ENCODE results near the gene CUX1.
"Not testable (repeated sequence)": the region's sequence is repeated elsewhere in the genome, so short reads cannot be mapped to it uniquely, and the experiment has no call there.

The CUX1 gene, protein sequence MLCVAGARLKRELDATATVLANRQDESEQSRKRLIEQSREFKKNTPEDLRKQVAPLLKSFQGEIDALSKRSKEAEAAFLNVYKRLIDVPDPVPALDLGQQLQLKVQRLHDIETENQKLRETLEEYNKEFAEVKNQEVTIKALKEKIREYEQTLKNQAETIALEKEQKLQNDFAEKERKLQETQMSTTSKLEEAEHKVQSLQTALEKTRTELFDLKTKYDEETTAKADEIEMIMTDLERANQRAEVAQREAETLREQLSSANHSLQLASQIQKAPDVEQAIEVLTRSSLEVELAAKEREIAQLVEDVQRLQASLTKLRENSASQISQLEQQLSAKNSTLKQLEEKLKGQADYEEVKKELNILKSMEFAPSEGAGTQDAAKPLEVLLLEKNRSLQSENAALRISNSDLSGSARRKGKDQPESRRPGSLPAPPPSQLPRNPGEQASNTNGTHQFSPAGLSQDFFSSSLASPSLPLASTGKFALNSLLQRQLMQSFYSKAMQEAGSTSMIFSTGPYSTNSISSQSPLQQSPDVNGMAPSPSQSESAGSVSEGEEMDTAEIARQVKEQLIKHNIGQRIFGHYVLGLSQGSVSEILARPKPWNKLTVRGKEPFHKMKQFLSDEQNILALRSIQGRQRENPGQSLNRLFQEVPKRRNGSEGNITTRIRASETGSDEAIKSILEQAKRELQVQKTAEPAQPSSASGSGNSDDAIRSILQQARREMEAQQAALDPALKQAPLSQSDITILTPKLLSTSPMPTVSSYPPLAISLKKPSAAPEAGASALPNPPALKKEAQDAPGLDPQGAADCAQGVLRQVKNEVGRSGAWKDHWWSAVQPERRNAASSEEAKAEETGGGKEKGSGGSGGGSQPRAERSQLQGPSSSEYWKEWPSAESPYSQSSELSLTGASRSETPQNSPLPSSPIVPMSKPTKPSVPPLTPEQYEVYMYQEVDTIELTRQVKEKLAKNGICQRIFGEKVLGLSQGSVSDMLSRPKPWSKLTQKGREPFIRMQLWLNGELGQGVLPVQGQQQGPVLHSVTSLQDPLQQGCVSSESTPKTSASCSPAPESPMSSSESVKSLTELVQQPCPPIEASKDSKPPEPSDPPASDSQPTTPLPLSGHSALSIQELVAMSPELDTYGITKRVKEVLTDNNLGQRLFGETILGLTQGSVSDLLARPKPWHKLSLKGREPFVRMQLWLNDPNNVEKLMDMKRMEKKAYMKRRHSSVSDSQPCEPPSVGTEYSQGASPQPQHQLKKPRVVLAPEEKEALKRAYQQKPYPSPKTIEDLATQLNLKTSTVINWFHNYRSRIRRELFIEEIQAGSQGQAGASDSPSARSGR (N-terminal part only)

DNA sequence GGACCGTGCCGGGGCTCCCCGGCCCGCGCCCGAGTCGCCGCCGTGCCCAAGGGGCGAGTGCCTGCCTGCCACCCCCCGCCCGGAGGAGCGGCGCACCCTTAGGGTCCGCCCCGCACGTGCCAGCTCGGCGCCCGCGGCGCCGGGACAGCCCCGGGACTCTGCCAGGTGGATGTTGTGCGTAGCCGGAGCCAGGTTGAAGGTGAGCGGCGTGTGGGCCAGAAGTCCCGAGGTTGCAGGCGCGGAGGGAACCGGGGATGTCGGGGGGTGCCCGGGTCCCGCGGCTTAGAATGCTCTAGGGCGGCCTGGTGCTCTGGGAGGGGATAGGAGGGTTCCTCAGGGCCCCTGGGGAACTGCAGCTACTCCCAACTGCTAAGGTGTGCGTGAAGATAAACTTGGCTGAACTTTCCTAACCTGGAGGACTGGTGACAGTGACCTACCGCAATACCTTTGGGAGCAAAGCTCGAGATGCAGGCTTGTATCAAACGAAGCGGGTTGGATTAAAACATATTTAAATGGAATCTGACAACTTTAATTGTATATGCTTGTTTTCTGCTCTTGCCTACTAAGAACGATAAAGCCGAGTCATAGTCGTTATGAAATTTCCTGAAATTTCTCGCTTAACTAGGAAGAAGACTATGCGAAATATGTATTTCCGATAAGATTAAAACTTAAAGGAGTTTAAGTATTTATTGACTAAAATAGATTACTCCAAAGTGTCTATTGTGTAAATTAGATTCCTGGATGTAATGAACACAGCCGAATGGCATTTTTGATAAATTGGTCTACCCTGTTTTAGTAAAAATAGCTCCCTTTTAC lies at the start of gene CUX1:
Gene CUX1, plus strand, starts transcription at position 156 of the 816 bp plus-strand sequence. Its CDS starts 14 bp downstream, at position 170.
- no peak for DNase-seq (ENCODE audit: low read depth)

DNA sequence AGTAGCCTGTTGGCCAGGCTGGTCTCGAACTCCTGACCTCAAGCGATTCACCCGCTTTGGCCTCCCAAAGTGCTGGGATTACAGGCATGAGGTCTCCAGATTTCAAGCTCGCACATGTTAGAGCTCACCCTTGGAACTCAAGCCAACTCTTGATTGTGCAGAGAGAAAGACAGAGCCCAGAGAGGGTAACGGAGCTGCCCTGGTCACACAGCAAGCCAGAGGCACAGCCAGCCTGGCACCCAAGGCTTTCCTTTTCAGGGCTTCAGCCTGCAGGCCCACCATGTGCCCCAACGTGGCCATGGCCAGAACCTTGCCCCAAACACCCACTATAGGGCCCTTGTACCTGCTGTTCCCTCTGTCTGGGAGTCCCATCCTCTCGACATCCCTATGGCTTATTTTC lies 49.1 kb upstream of the CUX1 start:
- DNase-seq (ENCODE audit: low read depth), result no peak

DNA sequence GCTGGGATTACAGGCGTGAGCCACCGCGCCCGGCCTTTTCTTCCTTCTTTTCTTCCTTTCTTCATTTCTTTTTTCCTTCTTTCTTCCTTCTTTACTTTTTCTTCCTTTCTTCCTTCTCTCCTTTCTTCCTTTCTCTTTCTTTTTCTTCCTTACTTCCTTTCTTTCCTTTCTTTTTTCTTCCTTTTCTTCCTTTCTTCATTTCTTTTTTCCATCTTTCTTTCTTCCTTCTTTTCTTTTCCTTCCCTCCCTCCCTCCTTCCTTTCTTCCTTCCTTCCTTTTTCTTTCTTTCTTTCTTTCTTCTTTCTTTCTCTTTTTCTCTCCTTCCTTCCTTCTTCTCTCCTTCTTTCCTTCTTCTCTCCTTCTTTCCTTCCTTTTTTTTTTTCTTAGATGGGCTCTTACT lies 47.0 kb upstream of the CUX1 start:
- DNase-seq (ENCODE audit: low read depth), result no peak

DNA sequence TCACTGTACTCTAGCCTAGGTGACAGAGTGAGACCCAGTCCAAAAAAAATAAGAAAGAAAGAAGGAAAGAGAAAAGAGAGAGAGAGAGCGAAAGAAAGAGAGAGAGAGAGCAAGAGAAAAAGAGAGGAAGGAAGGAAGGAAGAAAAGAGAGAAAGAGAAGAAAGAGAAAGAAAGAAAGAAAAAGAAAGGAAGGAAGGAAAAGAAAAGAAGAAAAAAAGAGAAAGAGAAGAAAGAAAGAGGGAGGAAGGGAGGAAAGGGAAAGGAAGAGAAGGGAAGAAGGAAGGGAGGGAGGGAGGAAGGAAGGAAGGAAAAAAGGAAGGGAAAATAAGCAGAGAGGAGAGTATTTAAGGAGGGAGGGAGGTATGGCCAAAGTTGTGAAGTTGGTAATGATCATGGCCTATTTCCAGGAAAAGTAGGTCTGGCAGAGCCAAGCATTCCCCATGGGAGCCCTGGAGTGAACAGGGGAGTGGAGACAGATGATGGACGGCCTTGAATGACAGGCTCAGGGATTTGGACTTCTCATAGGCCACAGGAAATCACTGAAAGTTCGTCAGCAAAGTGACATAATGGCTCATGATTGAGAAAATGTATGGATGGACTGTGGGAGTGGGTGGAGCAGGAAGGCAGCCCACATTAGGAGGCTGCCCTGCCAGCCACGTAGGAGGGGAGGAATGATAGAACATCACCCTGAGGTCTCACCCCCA lies 44.8 kb upstream of the CUX1 start:
- DNase-seq (ENCODE audit: low read depth), result no peak

DNA sequence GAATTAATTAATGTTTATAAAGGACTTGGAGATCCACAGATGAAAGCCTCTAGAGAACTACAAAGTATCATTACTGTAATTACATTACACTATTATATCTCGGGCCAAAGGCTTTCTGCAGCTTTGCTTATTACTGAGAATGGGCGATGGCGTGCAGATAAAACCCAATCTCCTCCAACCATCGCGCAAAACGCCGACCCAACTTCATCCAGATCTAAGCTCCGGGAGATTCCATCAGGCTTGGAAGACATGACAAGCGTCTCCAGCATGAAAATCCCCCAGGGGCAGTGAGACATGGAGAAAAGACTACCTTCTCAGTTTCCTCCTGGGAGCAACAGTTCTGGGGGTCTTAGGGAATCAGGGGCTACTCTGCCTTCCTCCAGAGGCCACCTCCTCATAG lies 42.2 kb upstream of the CUX1 start:
- no peak for DNase-seq (ENCODE audit: low read depth)

DNA sequence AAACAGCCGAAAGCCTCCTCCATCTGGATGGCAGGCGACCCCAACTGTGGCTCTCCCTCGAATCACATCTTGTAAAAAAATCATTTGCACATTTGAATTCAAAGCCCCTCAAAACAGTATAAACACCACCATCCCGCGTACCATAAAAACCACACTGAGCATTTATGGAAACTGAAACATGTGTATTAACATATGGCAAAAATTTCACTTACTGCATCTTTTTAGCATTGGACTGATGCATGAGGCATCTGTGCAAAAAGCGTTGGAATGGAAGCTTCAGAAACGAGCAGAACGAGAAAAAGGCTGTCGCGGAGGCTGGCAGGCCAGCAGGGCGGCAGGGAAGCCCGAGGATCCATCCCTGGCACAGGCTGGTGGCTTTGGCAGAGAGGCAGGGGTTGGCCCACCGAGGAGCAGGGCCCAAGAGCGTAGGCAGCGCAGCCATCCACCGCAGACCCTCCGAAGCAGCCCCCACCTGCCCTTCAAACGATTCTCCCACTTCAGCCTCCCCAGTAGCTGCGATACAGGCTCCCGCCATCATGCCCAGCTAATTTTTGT lies 39.3 kb upstream of the CUX1 start:
- DNase-seq (ENCODE audit: low read depth), result no peak

DNA sequence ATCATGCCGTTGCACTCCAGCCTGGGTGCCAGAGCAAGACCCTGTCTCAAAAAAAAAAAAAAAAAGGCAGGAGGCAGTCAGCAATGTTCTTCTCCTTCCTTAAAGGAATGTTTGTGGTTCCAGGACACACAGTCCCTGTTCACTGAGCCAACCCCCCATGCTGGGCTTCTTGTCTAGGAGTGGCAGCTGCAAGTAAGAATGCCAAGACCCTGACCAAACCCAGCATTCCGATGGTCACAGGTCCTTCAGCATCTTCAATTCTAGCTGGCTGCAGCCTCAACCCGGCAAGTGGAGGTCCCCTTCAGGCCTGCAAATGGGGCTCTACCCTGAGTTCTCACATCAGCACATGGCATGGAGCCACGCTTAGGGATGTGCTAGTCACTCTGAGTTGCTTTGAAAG lies 38.2 kb upstream of the CUX1 start:
- DNase-seq (ENCODE audit: low read depth), result no peak

DNA sequence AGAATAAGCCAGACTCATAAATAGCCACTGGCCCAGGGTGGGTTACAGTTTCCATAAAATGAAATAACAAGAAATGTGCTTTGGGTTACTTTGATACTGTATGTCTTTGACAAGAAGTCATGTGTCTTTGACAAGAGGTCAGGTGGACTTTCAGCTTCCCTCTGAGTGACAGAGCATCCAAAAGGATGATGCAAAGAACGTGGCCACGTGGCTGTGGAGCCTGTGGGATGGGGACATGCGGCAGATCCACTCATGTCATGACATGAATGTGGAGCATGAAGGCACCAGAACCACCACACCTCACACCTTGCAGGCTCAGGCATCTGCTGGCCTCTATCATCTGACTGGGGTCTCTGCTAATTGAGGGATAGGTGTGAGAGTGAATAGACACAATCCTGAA lies 37.1 kb upstream of the CUX1 start:
- no peak for DNase-seq (ENCODE audit: low read depth)

DNA sequence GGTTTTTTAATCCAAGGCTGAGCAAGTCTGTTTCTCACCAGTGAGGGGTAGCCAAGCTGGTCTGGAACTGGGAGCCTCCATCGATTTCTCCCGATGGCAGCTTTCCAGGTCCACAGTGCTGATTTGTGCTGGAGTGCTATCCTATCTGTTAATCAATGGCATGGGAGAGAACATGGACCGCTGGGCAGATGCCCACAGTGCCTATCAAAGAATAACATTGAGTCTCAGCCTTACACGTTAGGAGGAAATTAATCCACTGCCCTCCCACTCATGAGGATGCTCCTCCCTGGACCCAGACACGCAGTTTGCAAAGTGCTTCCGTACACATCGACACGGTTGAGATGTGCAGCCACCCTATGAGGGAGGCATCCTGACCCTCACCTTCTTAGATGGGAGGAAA lies 36.0 kb upstream of the CUX1 start:
- DNase-seq (ENCODE audit: low read depth), result no peak

DNA sequence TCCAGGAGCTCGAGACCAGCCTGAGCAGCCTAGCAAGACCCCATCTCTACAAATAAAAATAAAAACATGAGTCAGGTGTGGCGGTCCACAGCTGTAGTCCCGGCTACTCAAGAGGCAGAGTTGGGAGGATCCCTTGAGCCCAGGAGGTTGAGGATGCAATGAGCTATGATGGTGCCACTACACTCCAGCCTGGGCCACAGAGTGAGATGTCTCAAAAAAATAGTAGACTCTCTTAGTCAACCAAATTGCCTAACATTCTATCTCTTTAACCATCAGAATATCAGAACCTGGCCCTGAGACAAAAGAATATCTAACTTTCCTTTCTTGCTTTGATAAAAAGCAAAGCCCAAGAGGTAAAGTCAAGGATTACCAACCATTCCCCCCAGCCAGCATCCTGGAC lies 35.0 kb upstream of the CUX1 start:
- DNase-seq (ENCODE audit: low read depth), result no peak

DNA sequence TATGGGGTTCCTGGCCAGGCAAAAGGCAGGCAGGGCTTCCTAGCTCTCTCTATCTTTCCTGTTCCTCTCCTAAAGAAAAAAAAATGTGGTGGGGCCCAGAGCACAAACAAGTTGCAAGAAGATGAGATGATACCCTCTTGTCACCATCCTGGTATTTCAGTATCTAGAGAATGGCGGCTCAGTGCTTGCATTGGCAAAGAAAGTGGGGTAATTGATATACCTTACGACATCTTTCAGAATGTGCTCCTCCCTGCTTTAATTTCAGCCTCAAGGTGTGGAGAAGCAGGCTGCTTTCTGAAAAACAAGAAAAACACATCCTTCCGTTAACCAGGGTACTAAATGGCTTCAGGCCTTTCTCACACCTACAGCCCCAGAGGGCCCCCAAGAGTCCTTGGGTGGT lies 34.5 kb upstream of the CUX1 start:
- DNase-seq (ENCODE audit: low read depth), result no peak

DNA sequence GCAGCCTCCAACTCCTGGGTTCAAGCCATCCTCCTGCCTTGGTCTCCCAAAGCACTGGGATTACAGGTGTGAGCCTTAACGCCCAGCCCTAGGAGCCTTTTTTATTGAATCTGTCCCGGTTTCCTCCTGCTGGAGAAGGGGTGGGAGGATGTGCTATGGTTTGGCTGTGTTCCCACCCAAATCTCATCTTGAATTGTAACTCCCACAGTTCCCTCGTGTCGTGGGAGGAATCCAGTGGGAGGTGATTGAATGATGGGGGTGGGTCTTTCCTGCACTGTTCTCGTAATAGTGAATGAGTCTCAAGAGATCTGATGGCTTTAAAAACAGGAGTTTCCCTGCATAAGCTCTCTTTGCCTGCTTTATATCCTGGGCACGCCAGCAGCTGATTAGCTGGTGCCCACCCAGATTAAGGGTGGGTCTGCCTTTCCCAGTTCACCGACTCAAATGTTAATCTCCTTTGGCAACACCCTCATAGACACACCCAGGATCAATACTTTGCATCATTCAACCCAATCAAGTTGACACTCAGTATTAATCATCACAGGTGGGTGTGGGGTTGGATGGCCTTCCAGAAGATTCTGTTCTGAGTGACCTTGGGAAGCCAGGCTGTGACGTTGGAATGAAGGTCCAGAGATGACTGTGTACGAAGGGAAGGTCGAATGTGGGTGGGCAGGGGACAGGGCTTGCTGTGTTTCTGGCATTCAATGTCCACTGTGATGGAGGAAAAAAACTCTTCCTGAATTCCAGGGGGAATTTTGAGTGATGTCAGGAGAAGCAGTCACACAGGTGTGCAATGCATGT lies 33.8 kb upstream of the CUX1 start:
- DNase-seq (ENCODE audit: low read depth), result no peak

DNA sequence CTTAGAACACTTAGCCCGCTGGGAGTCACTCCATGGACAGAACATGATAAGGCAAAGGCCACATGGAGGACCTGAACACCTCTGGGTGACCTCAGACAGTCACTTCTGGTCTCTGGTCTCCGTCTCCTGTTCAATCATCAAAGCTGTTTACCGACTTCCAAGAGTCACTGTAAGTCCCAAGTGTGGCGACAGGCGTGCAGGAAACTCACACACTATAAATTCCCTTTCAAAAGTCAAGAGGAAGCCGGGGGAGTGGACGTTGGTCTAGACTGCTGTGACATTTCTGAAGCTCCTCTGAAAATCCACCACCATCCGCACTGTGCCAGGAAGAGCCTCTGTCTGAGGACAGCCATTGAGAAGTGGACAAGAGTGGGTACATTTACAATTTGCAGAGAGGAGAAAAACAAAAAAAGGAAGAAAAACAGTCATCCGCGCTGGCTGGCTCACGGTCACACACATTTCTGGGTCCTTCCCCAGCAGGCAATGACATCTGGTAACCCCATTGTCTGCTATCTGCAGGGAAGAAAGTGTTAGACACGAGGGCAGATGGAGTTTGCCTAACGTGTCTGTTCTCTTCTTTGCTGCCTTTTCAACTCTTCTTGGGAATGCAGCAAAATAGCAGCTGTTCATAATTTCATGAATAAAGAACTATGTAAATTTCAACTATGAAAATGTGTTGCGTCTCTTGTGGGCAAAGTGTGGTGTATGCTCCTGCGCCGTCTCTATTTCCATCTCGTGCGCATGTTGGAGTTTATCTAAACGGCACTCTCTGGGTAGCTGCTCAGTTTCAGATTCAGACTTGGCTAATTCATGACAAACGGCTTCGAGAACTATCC lies 32.9 kb upstream of the CUX1 start:
- DNase-seq (ENCODE audit: low read depth), result no peak

DNA sequence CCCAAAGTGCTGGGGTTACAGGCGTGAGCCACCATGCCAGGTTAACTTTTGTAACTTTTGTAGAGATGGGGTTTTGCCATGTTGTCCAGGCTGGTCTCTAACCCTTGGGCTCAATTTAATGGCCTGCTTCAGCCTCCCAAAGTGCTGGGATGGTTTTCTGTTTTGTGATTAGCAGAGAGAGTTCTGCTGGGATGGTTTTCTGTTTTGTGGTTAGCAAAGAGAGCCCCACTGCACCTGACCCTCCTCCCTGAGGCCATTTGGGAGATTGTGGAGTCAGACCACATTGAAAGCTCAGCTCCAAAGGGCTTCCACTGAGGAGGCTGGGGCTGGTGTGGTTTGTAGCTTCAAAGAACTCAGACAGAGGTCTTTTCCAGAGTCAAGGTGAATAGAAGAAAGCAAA lies 29.6 kb upstream of the CUX1 start:
- no peak for DNase-seq (ENCODE audit: low read depth)

DNA sequence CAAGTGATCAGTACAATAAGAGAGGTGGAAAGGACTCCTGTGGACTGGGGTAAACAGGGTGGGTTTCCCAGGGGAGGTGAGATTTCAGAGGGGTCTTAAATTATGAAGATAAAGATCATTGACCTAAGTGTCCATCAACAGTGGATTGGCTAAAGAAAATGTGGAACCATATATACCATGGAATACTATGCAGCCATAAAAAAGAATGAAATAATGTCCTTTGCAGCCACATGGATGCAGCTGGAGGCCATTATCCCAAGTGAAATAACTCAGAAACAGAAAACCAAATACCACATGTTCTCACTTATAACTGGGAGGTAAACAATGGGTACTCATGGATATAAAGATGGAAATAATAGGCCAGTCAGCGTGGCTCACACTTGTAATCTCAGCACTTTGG lies 28.9 kb upstream of the CUX1 start:
- no peak for DNase-seq (ENCODE audit: low read depth)

DNA sequence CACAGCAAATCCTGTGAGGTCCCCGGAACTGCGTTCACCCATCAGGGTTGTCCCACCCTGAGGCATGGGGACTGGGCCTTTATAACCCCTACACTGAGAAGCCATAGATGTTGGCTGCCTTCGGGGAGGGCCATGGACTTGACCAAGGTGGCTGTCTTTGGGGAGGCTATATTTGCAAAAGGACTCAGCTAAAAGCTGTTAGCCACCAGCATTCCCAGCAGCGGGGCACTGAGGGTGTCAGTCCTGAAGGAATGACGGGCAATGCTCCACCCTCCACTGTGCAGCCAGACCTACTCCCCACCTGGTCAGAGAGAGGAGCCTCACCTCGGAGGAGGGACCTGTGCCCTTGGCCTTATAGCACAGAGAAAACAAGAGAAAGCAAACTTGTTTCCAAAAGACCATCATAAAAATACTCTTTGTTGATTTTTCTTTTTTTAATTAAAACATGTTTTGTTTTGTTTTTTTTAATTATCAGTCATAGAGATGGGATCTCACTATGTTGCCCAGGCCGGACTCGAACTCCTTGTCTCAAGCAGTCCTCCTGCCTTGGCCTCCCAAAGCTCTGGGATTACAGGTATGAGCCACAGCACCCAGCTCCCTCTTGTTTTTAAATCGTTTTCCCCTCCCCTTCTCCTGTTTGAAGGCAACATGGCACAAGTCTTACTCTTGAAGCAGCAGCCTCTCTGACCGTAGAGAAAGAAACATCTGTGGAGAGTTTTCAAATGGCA lies 26.7 kb upstream of the CUX1 start:
- no peak for DNase-seq (ENCODE audit: low read depth)

DNA sequence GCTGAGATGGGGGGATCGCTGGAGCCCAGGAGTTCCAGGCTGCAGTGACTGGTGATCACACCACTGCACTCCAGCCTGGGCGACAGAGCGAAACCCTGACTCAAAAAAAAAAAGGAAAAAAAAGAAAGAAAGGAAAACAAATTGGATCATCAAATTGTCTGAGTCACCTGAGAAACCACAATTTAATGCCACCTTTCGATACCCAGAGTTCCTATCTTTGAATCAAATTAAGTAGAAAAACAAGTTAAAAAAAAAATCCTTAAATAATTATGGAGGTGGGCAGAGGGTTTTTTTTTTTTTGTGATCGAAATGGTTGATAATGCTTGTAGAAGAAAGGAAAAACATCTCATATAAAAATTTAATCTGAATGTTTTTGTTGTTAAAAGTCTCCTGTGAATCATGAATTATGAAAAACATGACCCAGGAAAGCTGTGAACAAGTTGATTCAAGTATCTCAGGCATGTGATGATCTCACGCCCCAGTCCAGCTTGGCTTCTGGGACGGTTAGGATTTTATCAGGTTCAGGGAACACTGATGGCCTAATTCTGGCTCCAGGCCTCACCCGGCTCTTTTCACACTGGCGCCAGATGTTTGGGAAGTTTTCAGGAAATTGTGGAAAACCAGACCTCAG lies 25.3 kb upstream of the CUX1 start:
- no peak for DNase-seq (ENCODE audit: low read depth)

DNA sequence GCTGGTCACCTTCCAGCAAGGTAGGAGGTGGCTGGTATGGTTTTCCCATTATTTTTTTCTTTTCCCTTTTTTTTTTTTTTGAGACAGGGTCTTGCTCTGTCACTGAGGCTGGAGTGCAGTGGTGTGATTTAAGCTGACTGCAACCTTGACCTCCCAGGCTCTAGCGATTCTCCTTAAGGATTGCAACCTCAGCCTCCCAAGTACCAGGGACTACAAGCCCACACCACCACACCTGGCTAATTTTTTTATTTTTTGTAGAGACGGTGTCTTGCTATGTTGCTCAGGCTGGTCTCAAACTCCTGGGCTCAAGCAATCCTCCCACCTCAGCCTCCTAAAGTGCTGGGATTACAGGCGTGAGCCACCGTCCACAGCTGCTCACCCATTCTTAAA lies 24.7 kb upstream of the CUX1 start:
- not testable (repeated sequence) for DNase-seq (ENCODE audit: low read depth)
